SK-N-SH (cell line): ENCODE measurements around the gene CDPF1. TPM values are rescaled to one million over a fixed set of nuclear protein-coding genes. Genes with fewer than 3 reads are reported as not detected.

Source experiments
- CTCF ChIA-PET: fragments of 300-600, 350-600 bp; formaldehyde crosslinking; extraction: SDS; loops from one replicate; lab custom pipeline; 2021; lab: Yijun Ruan, JAX
- POLR2A ChIA-PET: fragments of 350-600 bp; sonication (Branson Sonifier 250); formaldehyde crosslinking; extraction: SDS; loops from one replicate; lab custom pipeline; 2020; ENCODE audit warnings: antibody characterized with exemption, inconsistent platforms; lab: Yijun Ruan, JAX
- DNase-seq: peaks from one replicate; pipeline ENCODE4 v3.0.0; 2012
- H2AFZ ChIP-seq: fragments of 200-600 bp; sonication (generic); 2 replicates; pipeline ENCODE4 v1.8.1; 2016; ENCODE audit warnings: antibody characterized with exemption, mild to moderate bottlenecking, low read depth
- H3F3A ChIP-seq: fragments of 200-600 bp; sonication (generic); replicated peaks from 2 replicates; pipeline ENCODE3; 2016; ENCODE audit warnings: antibody characterized with exemption, mild to moderate bottlenecking; ENCODE audit not compliant: insufficient read depth
- H3K27ac ChIP-seq, 2 experiments: fragments of 200-500 bp in 1 of 2; fragments of 200-600 bp in 1 of 2; sonication (Bioruptor generic) in 1 of 2; sonication (generic), shearing (Covaris generic) in 1 of 2; 2 replicates each; pipeline versions ENCODE4 v1.5.1 to v1.6.1; 2014 to 2016; ENCODE audit warnings: low read depth in 2 of 2, inconsistent platforms in 1 of 2, low read length in 1 of 2, mild to moderate bottlenecking in 1 of 2, mixed read lengths in 1 of 2
- H3K27me3 ChIP-seq: fragments of 200-600 bp; sonication (generic), shearing (Covaris generic); 2 replicates; pipeline ENCODE4 v1.6.1; 2016; ENCODE audit warnings: mixed run types; ENCODE audit not compliant: insufficient read depth
- H3K36me3 ChIP-seq, 2 experiments: fragments of 200-500 bp in 1 of 2; fragments of 200-600 bp in 1 of 2; sonication (Bioruptor generic) in 1 of 2; sonication (generic) in 1 of 2; replicated peaks in 1 of 2; 2 replicates each; pipeline versions ENCODE3 to v1.5.1; 2014 to 2016; ENCODE audit warnings: low read length in 1 of 2, mild to moderate bottlenecking in 1 of 2; ENCODE audit not compliant: insufficient read depth in 2 of 2, control insufficient read depth in 1 of 2
- H3K4me1 ChIP-seq, 2 experiments: fragments of 200-500 bp in 1 of 2; fragments of 200-600 bp in 1 of 2; sonication (Bioruptor generic) in 1 of 2; sonication (generic), shearing (Covaris generic) in 1 of 2; 2 replicates each; pipeline versions ENCODE4 v1.5.1 to v1.6.1; 2014 to 2016; ENCODE audit warnings: low read depth in 1 of 2, low read length in 1 of 2, mixed run types in 1 of 2; ENCODE audit not compliant: insufficient read depth in 2 of 2, control insufficient read depth in 1 of 2
- H3K4me2 ChIP-seq: fragments of 200-600 bp; sonication (generic), shearing (Covaris generic); 2 replicates; pipeline ENCODE4 v1.6.1; 2017; ENCODE audit warnings: mixed run types
- H3K4me3 ChIP-seq, 2 experiments: fragments of 200-500 bp in 1 of 2; fragments of 200-600 bp in 1 of 2; sonication (Bioruptor generic) in 1 of 2; sonication (generic), shearing (Covaris generic) in 1 of 2; 2 replicates each; pipeline versions ENCODE4 v1.5.1 to v1.8.1; 2014 to 2016; ENCODE audit warnings: low read depth in 2 of 2, inconsistent platforms in 1 of 2, low read length in 1 of 2, mild to moderate bottlenecking in 1 of 2, mixed read lengths in 1 of 2, moderate library complexity in 1 of 2
- H3K79me2 ChIP-seq: fragments of 200-600 bp; sonication (generic); 2 replicates; pipeline ENCODE4 v1.8.1; 2017; ENCODE audit warnings: mild to moderate bottlenecking; ENCODE audit not compliant: insufficient read depth
- H3K9ac ChIP-seq: fragments of 200-600 bp; sonication (generic); 2 replicates; pipeline ENCODE4 v1.6.1; 2017; ENCODE audit warnings: mixed run types
- H3K9me2 ChIP-seq: fragments of 200-600 bp; sonication (generic); 2 replicates; pipeline ENCODE4 v1.6.1; 2017; ENCODE audit warnings: mixed run types
- H3K9me3 ChIP-seq: fragments of 200-600 bp; sonication (generic); 2 replicates; pipeline ENCODE4 v1.6.1; 2017; ENCODE audit warnings: mixed run types, mild to moderate bottlenecking, moderate library complexity
- H4K20me1 ChIP-seq: fragments of 200-600 bp; sonication (generic); 2 replicates; pipeline ENCODE4 v1.6.1; 2017; ENCODE audit warnings: mild to moderate bottlenecking, mixed run types; ENCODE audit not compliant: insufficient read depth
- GATA2 ChIP-seq: sonication (generic); formaldehyde crosslinking; IDR thresholded peaks from 2 replicates; pipeline ENCODE4 v1.5.0; 2020; ENCODE audit warnings: mild to moderate bottlenecking, missing genetic modification reagents
- IRF3 ChIP-seq: fragments of 150-350 bp; IDR thresholded peaks from 2 replicates; pipeline ENCODE4 v1.6.1; 2016; ENCODE audit warnings: mild to moderate bottlenecking, low read depth, low read length
- MXI1 ChIP-seq: IDR thresholded peaks from 2 replicates; pipeline ENCODE4 v1.6.1; 2012; ENCODE audit warnings: mild to moderate bottlenecking, low read depth, low read length, improper control_type of control experiment
- POLR2AphosphoS5 ChIP-seq: IDR thresholded peaks from 2 replicates; pipeline ENCODE4 v1.6.1; 2012; ENCODE audit warnings: low read depth, low read length
- RAD21 ChIP-seq: IDR thresholded peaks from 2 replicates; pipeline ENCODE4 v1.6.1; 2012; ENCODE audit warnings: mild to moderate bottlenecking, low read length
- RCOR1 ChIP-seq: fragments of 150-350 bp; IDR thresholded peaks from 2 replicates; pipeline ENCODE4 v1.6.1; 2017; ENCODE audit warnings: antibody characterized with exemption, low read length
- TAF1 ChIP-seq: IDR thresholded peaks from 2 replicates; pipeline ENCODE4 v1.6.1; 2012; ENCODE audit warnings: low read depth, mild to moderate bottlenecking, low read length, moderate library complexity, borderline replicate concordance
- TCF12 ChIP-seq: IDR thresholded peaks from 2 replicates; pipeline ENCODE4 v1.4.0; 2012
- TEAD4 ChIP-seq: IDR thresholded peaks from 2 replicates; pipeline ENCODE4 v1.4.0; 2012; ENCODE audit warnings: mild to moderate bottlenecking, borderline replicate concordance; ENCODE audit not compliant: insufficient read depth
- USF2 ChIP-seq: fragments of 150-350 bp; IDR thresholded peaks from 2 replicates; pipeline ENCODE4 v1.6.1; 2017; ENCODE audit warnings: antibody characterized with exemption, low read length, low read depth, borderline replicate concordance
- WGBS: methylation state at CpG from one replicate; pipeline ENCODE4 v1.1.6; 2017; ENCODE audit warnings: low lambda C conversion rate; 5-methylcytosine and 5-hydroxymethylcytosine counted together
- polyA plus RNA-seq, 3 experiments: library from polyadenylated mRNA; depleted of rRNA; stranded (reverse); fragments of >200 nt; gene quantifications; 2 replicates each; pipeline ENCODE4 v1.2.3, GENCODE V29; 2012

The CDPF1 gene
- polyA plus RNA-seq, 1 of the 3 experiments (the other 2 are of a cell fraction): 25.3 TPM

GRCh38 chr22:46195487-46196165 lies 54.5 kb downstream of the CDPF1 start:
- Histone ChIP-seq H2AFZ (no peak overlapping the region), H3K4me2 (no peak overlapping the region), H3K27ac (no peak overlapping the region), H3K27me3 (no peaks in the 10 kb centered on the region), H3K36me3 (peaks cover 0 to 14% of the 10 kb centered on the region in 2 experiments), H4K20me1 (no peaks in the 10 kb centered on the region), H3K9me2 (no peaks in the 10 kb centered on the region), H3K4me1 (peaks cover 0 to 8% of the 10 kb centered on the region in 2 experiments; a peak in 1 of 4 replicates), H3K9ac (no peak overlapping the region), H3K4me3 (no peak overlapping the region), H3K9me3 (no peaks in the 10 kb centered on the region), H3K79me2 (no peaks in the 10 kb centered on the region), H3F3A (no peaks in the 10 kb centered on the region)
- ChIA-PET POLR2A (no interaction called here), CTCF (interaction anchor here (1.1 kb wide), 1 partner anchor 200 kb away, joined by 3 read pairs; no protein-coding TSS in a partner anchor)
- WGBS: 90% methylated on average over 18 of the region's 18 CpGs
- DNase-seq: no peak
- no peak for TF ChIP-seq GATA2
- TF ChIP-seq TEAD4: no peak
- no peak for TF ChIP-seq IRF3
- no peak for TF ChIP-seq TCF12
- TF ChIP-seq TAF1: no peak
- TF ChIP-seq USF2: no peak
- no peak for TF ChIP-seq MXI1
- no peak for TF ChIP-seq RCOR1
- TF ChIP-seq RAD21: no peak
- no peak for TF ChIP-seq POLR2AphosphoS5

Other genes starting within 250 kb of the CDPF1 start
- 4.5 TPM in 2 replicates for gene PPARA, start 99.8 kb downstream of the CDPF1 start, polyA plus RNA-seq (2012; rRNA removed)
- gene PKDREJ, start 13.1 kb upstream of the CDPF1 start, polyA plus RNA-seq (2012; rRNA removed): 0.02 TPM in 1 of 2 replicates, not detected in the other
- 24.0 and 25.6 TPM in 2 replicates for gene TTC38, start 17.7 kb upstream of the CDPF1 start, polyA plus RNA-seq (2012; rRNA removed)
- 9.4 and 12.2 TPM in 2 replicates for gene GTSE1, start 46.6 kb upstream of the CDPF1 start, polyA plus RNA-seq (2012; rRNA removed)
- gene TRMU, start 85.4 kb upstream of the CDPF1 start, polyA plus RNA-seq (2012; rRNA removed): 47.1 and 47.4 TPM in 2 replicates